Kidney (tissue), 14 donors: Measurements from ENCODE around the gene OFD1. TPM values are rescaled to one million over a fixed set of nuclear protein-coding genes. Genes with fewer than 3 reads are reported as not detected.

Experiments used
- DNase-seq, 5 donors: peaks; one replicate each; pipeline ENCODE4 v3.0.0-alpha.2; 2013 to 2020
- FAIRE-seq: peaks from 2 replicates; lab custom pipeline; 2012; peaks lifted over from hg19 to GRCh38; lab: Jason Lieb, UNC
- H3K27ac ChIP-seq, 2 donors: one replicate each; pipeline ENCODE4 v1.7.0; 2013; ENCODE audit warnings: low read depth in 2 of 2, low read length in 2 of 2, inconsistent platforms in 1 of 2
- H3K27me3 ChIP-seq: one replicate; pipeline ENCODE4 v1.7.1; 2013; ENCODE audit warnings: low read length, inconsistent platforms; ENCODE audit not compliant: control insufficient read depth, insufficient read depth
- H3K36me3 ChIP-seq, 3 donors: one replicate each; pipeline versions ENCODE4 v1.7.0 to v1.7.1; 2013; ENCODE audit warnings: low read length in 3 of 3, control low read depth in 1 of 3, inconsistent platforms in 1 of 3; ENCODE audit not compliant: insufficient read depth in 3 of 3, control insufficient read depth in 2 of 3
- H3K4me1 ChIP-seq, 3 donors: one replicate each; pipeline versions ENCODE4 v1.7.0 to v1.7.1; 2013; ENCODE audit warnings: low read length in 3 of 3, inconsistent platforms in 1 of 3, low read depth in 1 of 3; ENCODE audit not compliant: control insufficient read depth in 2 of 3, insufficient read depth in 2 of 3
- H3K4me3 ChIP-seq, 3 donors: one replicate each; pipeline versions ENCODE4 v1.7.0 to v1.8.1; 2013; ENCODE audit warnings: low read length in 3 of 3, control low read depth in 1 of 3, inconsistent platforms in 1 of 3
- H3K9ac ChIP-seq, 3 donors: one replicate each; pipeline versions ENCODE4 v1.7.0 to v1.7.1; 2013; ENCODE audit warnings: low read length in 3 of 3, control low read depth in 1 of 3, inconsistent platforms in 1 of 3
- H3K9me3 ChIP-seq, 3 donors: one replicate each; pipeline versions ENCODE4 v1.7.0 to v1.7.1; 2013; ENCODE audit warnings: low read length in 3 of 3, control low read depth in 1 of 3, inconsistent platforms in 1 of 3; ENCODE audit not compliant: control insufficient read depth in 2 of 3, insufficient read depth in 1 of 3
- CTCF ChIP-seq: IDR thresholded peaks from 3 replicates; pipeline ENCODE4 v1.5.1; 2012; ENCODE audit warnings: mild to moderate bottlenecking, moderate library complexity, borderline replicate concordance; ENCODE audit not compliant: insufficient read depth; ENCODE audit errors: extremely low read depth
- intact Hi-C: fragments of 100-400 bp; cut with DNase I; formaldehyde crosslinking; loops from one replicate; pipeline ENCODE4 v1.11.1; 2022
- polyA plus RNA-seq: library from polyadenylated mRNA; stranded (reverse); fragments of 350-450 nt; fragmentation: Illumina TruSeq; extraction: RNeasy Lipid Tissue Mini Kit (QIAGEN cat#74804); gene quantifications from one replicate; pipeline ENCODE4 v1.2.3, GENCODE V29; 2014; ENCODE audit warnings: low read depth, low replicate concordance; ENCODE audit not compliant: insufficient read depth
- total RNA-seq: library from RNA; stranded (reverse); fragmentation: NEBNext Ultra II Directional; extraction: Animal tissue kit (Norgen Biotek cat#: 25700); gene quantifications from one replicate; pipeline ENCODE4 v1.2.1, GENCODE V29; 2021
- donor health status: control.
- donor health status: control.
- donor health status: control.
- donor health status: control.
- donor health status: control.
- donor health status: DM: yes; HTN: yes; CAD: no.
- donor health status: Normal renal cell carcinoma (clear cell type).

Gene OFD1
- total and polyA plus RNA-seq, 2 donors from 2014 or later, result 20.6 to 42.0 TPM

- Histone ChIP-seq H3K4me3 (no peak overlapping the region), H3K36me3 (no peaks in the 10 kb centered on the region), H3K9me3 (no peaks in the 10 kb centered on the region), H3K27me3 (peaks cover 14% of the 10 kb centered on the region), H3K27ac (no peak overlapping the region), H3K9ac (no peak overlapping the region), H3K4me1 (no peaks in the 10 kb centered on the region)
- intact Hi-C loops, result no loop called here
- FAIRE-seq, result no peak
- DNase-seq, result no peak
- no peak for TF ChIP-seq CTCF
Measured at GRCh38 chrX:13815664-13816063, 81.1 kb downstream of the OFD1 start.

- FAIRE-seq, result no peak
Measured at GRCh38 chrX:13816176-13816575, 81.6 kb downstream of the OFD1 start.

GRCh38 chrX:13816643-13817627, 82.4 kb downstream of the OFD1 start, which contains the start of gene GPM6B:
Gene GPM6B, minus strand, starts transcription at chrX:13817093. Its CDS starts 189 bp downstream, at chrX:13816904.
- Histone ChIP-seq H3K4me1 (no peaks in the 10 kb centered on the region), H3K9me3 (no peaks in the 10 kb centered on the region), H3K36me3 (no peaks in the 10 kb centered on the region), H3K4me3 (no peak within 1 kb of the TSS), H3K9ac (no peak within 1 kb of the TSS), H3K27me3 (peaks cover 14% of the 10 kb centered on the region), H3K27ac (no peak within 1 kb of the TSS)
- DNase-seq, result peak in 4 of 5 donors; percentile 11 to 29 (median 22)
- no peak for FAIRE-seq
- TF ChIP-seq CTCF, result no peak
- intact Hi-C loops, result no loop called here

More at GRCh38 chrX:13816176-13816575, 81.6 kb downstream of the OFD1 start:
- no peaks in the 10 kb centered on the region for H3K36me3 ChIP-seq
- H3K27ac ChIP-seq, result no peak overlapping the region
- no peak for TF ChIP-seq CTCF
- intact Hi-C loops, result no loop called here
- H3K27me3 ChIP-seq, result peaks cover 14% of the 10 kb centered on the region
- no peak overlapping the region for H3K9ac ChIP-seq
- H3K4me1 ChIP-seq, result no peaks in the 10 kb centered on the region
- H3K9me3 ChIP-seq, result no peaks in the 10 kb centered on the region
- H3K4me3 ChIP-seq, result no peak overlapping the region
- no peak for DNase-seq

Other genes starting within 250 kb of the OFD1 start
- not detected for gene EGFL6, start 165.1 kb upstream of the OFD1 start, total RNA-seq
- gene EGFL6, start 165.1 kb upstream of the OFD1 start, polyA plus RNA-seq, result 0.43 TPM
- gene TCEANC, start 81.6 kb upstream of the OFD1 start, total RNA-seq, result 5.3 TPM
- 2.6 TPM for gene TCEANC, start 81.6 kb upstream of the OFD1 start, polyA plus RNA-seq
- 33.7 TPM for gene RAB9A, start 45.6 kb upstream of the OFD1 start, total RNA-seq
- gene RAB9A, start 45.6 kb upstream of the OFD1 start, polyA plus RNA-seq, result 31.1 TPM
- gene TRAPPC2, start 128 bp upstream of the OFD1 start, total RNA-seq, result 21.0 TPM
- 9.0 TPM for gene TRAPPC2, start 128 bp upstream of the OFD1 start, polyA plus RNA-seq
- gene GPM6B, start 82.3 kb downstream of the OFD1 start, total RNA-seq, result 16.0 TPM
- gene GPM6B, start 82.3 kb downstream of the OFD1 start, polyA plus RNA-seq, result 6.3 TPM